Neural crest cell (in vitro differentiated cells): ENCODE results near the gene HLA-DPA1. TPM values are rescaled to one million over a fixed set of nuclear protein-coding genes. Genes with fewer than 3 reads are reported as not detected.

ENCODE experiments used
- DNase-seq: peaks from one replicate; pipeline ENCODE4 v3.0.0; 2021; ENCODE audit warnings: low read depth, mixed read lengths, low spot score
- H3K27ac Mint-ChIP-seq: one replicate; pipeline ENCODE4 v1.8.0; 2021; ENCODE audit warnings: mild to moderate bottlenecking, mixed read lengths; ENCODE audit not compliant: unreplicated experiment
- H3K27me3 Mint-ChIP-seq: 2 replicates; pipeline ENCODE4 v1.8.0; 2021; ENCODE audit warnings: low read depth, mild to moderate bottlenecking, mixed read lengths
- H3K36me3 Mint-ChIP-seq: 2 replicates; pipeline ENCODE4 v1.8.0; 2021; ENCODE audit warnings: low read depth, mild to moderate bottlenecking, mixed read lengths
- H3K4me1 Mint-ChIP-seq: 2 replicates; pipeline ENCODE4 v1.8.0; 2021; ENCODE audit warnings: mixed read lengths
- H3K4me3 Mint-ChIP-seq: one replicate; pipeline ENCODE4 v1.8.0; 2021; ENCODE audit warnings: mild to moderate bottlenecking, mixed read lengths
- H3K9me3 Mint-ChIP-seq: 2 replicates; pipeline ENCODE4 v1.8.0; 2021; ENCODE audit warnings: mixed read lengths
- CTCF ChIP-seq: fragments of 200-600 bp; sonication (generic); conservative IDR thresholded peaks from 2 replicates; pipeline ENCODE4 v1.5.0; 2021; ENCODE audit warnings: antibody characterized with exemption, mild to moderate bottlenecking
- total RNA-seq: library from RNA; stranded (reverse); gene quantifications from 2 replicates; pipeline ENCODE4 v1.2.1, GENCODE V29; 2021

The HLA-DPA1 gene
- total RNA-seq, 1 donor from 2014 or later, result 1.8 TPM

DNA sequence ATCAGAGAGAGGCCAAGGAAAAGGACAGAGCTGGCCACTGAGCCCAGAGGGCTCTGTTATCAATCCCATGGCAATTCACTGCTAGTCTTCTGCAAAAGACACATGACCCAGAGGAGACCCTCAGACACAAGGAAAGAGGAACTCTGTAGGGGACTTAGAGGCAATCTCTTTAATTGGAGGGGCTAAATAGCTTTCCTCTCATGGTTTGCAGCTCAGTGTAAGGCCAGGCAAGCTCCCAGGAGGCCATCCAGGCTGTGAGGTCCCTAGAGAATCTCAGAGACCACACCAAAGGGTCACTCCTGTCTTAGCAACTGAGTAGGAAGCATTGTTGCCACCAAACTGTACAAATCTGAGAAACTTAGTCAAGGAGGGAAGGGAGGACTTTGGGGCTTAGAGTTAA lies 54.1 kb downstream of the HLA-DPA1 start:
- no peak for TF ChIP-seq CTCF
- no peaks in the 10 kb centered on the region for H3K9me3 Mint-ChIP-seq
- peaks cover 50% of the 10 kb centered on the region for H3K27me3 Mint-ChIP-seq
- H3K4me3 Mint-ChIP-seq, result no peak overlapping the region
- H3K27ac Mint-ChIP-seq, result no peak overlapping the region
- DNase-seq, result no peak
- no peaks in the 10 kb centered on the region for H3K36me3 Mint-ChIP-seq
- H3K4me1 Mint-ChIP-seq, result peaks cover 4% of the 10 kb centered on the region

DNA sequence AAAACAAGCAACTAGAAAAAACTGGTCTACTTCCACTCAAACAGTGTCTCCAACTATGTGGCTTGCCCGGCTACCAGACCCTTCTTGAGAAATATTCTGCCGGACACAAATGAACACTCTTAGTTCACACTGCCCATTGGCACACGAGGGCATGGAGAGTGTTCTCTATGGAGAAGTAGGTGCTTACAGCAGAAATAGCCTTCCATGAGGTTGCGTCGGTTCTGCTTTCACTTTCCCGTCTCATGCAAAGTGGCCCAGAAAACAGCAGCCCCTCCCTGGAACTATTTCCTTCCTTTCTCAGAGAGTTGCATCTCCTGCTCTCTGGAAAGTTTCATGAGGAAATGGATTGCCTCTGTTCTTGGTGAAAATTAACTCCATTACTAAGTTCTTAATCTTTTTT lies 54.5 kb downstream of the HLA-DPA1 start:
- peaks cover 52% of the 10 kb centered on the region for H3K27me3 Mint-ChIP-seq
- H3K4me3 Mint-ChIP-seq, result no peak overlapping the region
- no peak for TF ChIP-seq CTCF
- H3K36me3 Mint-ChIP-seq, result no peaks in the 10 kb centered on the region
- no peaks in the 10 kb centered on the region for H3K9me3 Mint-ChIP-seq
- H3K4me1 Mint-ChIP-seq, result peaks cover 4% of the 10 kb centered on the region
- no peak for DNase-seq
- H3K27ac Mint-ChIP-seq, result no peak overlapping the region

DNA sequence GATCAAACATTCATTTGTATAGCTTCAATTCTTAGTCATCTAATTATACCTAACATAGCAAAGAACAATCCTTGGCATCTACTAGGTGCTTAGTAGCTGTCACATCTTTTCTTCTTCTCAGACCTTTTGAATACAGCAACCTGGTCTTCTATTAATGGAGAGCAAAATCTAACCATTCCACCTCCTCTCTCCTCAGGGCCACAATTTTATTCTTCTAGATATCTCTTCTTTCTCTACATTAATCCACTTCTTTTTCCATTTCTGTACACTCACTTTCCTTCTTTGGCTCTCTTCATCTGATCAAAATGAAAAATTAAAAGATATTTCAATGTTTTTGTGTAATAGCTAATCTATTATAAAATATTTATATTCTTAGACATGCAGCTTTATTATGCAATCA lies 55.0 kb downstream of the HLA-DPA1 start:
- no peak overlapping the region for H3K27ac Mint-ChIP-seq
- H3K4me1 Mint-ChIP-seq, result peaks cover 4% of the 10 kb centered on the region
- no peak for TF ChIP-seq CTCF
- H3K9me3 Mint-ChIP-seq, result no peaks in the 10 kb centered on the region
- no peak for DNase-seq
- H3K4me3 Mint-ChIP-seq, result no peak overlapping the region
- H3K36me3 Mint-ChIP-seq, result no peaks in the 10 kb centered on the region
- peaks cover 57% of the 10 kb centered on the region for H3K27me3 Mint-ChIP-seq

DNA sequence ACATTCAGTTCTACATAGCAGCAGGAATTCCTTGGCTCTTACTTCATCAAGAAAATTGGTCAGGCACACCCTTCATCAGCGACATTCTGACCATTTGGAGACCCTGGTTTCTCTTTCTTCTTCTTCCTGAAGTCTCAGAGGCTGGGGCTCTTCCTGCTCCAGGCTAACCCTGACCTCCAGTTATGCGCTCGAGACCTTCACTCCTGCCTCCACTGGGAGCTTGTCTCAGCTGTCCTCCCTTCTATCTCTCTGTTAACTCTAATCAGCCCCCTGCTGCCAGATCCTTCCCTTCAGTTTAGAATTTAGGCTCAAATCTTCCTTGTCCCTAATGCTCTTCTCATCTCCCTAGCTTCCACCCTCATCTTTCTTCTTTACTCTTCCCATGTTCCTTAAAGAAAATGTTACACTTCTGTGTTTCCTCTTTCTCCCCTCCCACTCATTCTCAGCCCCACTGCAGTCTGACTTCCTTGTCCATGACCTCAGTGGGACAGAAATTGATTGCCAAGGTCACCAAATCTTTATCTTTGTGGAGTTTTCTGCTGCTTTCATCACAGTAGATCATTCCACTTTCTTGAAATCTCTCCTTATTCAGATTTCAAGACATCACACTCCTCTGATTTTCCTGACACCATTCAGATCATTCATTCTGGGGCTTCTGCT lies 55.6 kb downstream of the HLA-DPA1 start:
- no peak for DNase-seq
- peaks cover 4% of the 10 kb centered on the region for H3K4me1 Mint-ChIP-seq
- no peak for TF ChIP-seq CTCF
- no peaks in the 10 kb centered on the region for H3K9me3 Mint-ChIP-seq
- peaks cover 59% of the 10 kb centered on the region for H3K27me3 Mint-ChIP-seq
- H3K36me3 Mint-ChIP-seq, result no peaks in the 10 kb centered on the region
- H3K4me3 Mint-ChIP-seq, result no peak overlapping the region
- H3K27ac Mint-ChIP-seq, result no peak overlapping the region

- TF ChIP-seq CTCF, result no peak
- Mint-ChIP-seq H3K36me3 (no peaks in the 10 kb centered on the region), H3K9me3 (no peaks in the 10 kb centered on the region), H3K4me3 (no peak overlapping the region), H3K27ac (no peak overlapping the region), H3K27me3 (peaks cover 63% of the 10 kb centered on the region), H3K4me1 (peaks cover 4% of the 10 kb centered on the region)
- no peak for DNase-seq
Measured at GRCh38 chr6:33017018-33017417, 56.4 kb downstream of the HLA-DPA1 start.
